HG03460 (cell line): ENCODE measurements around the gene DOC2B.
"Not testable (repeated sequence)": the region's sequence is repeated elsewhere in the genome, so short reads cannot be mapped to it uniquely, and the experiment has no call there.

Experiments used
- ATAC-seq: cut with Tn5 transposase; IDR thresholded peaks from one replicate; pipeline ENCODE4 v1.9.1; 2021; ENCODE audit not compliant: unreplicated experiment

Gene DOC2B

GRCh38 chr17:213286-214105 lies 32.0 kb upstream of the DOC2B start:
- no peak for ATAC-seq

- ATAC-seq, result no peak
These were observed 29.0 kb upstream of the DOC2B start for GRCh38 chr17:210402-210801.

- no peak for ATAC-seq
These were observed 27.0 kb upstream of the DOC2B start for GRCh38 chr17:208429-208828.

GRCh38 chr17:207775-208174 lies 26.3 kb upstream of the DOC2B start:
- ATAC-seq, result no peak

GRCh38 chr17:206941-207560 lies 25.6 kb upstream of the DOC2B start:
- ATAC-seq, result no peak

- not testable (repeated sequence) for ATAC-seq
These were observed 25.0 kb upstream of the DOC2B start for GRCh38 chr17:206484-206883.

- ATAC-seq, result no peak
These were observed 24.4 kb upstream of the DOC2B start for GRCh38 chr17:205817-206216.

GRCh38 chr17:205148-205669 lies 23.8 kb upstream of the DOC2B start:
- no peak for ATAC-seq

GRCh38 chr17:204427-205147 lies 23.1 kb upstream of the DOC2B start:
- ATAC-seq, result no peak

- no peak for ATAC-seq
These were observed 21.1 kb upstream of the DOC2B start for GRCh38 chr17:202501-202951.

- not testable (repeated sequence) for ATAC-seq
These were observed 20.3 kb upstream of the DOC2B start for GRCh38 chr17:201736-202135.

GRCh38 chr17:201257-201656 lies 19.8 kb upstream of the DOC2B start:
- not testable (repeated sequence) for ATAC-seq

GRCh38 chr17:200586-200985 lies 19.1 kb upstream of the DOC2B start:
- no peak for ATAC-seq

GRCh38 chr17:199806-200545 lies 18.5 kb upstream of the DOC2B start:
- ATAC-seq, result no peak

- no peak for ATAC-seq
These were observed 17.7 kb upstream of the DOC2B start for GRCh38 chr17:199191-199604.

- ATAC-seq, result not testable (repeated sequence)
These were observed 16.8 kb upstream of the DOC2B start for GRCh38 chr17:198225-198624.

GRCh38 chr17:197352-197751 lies 15.9 kb upstream of the DOC2B start:
- no peak for ATAC-seq

GRCh38 chr17:194828-195602 lies 13.6 kb upstream of the DOC2B start:
- no peak for ATAC-seq

GRCh38 chr17:193841-194806 lies 12.7 kb upstream of the DOC2B start:
- no peak for ATAC-seq
